HUES64 (cell line): ENCODE measurements around the gene PCDHB16.
"Not testable (repeated sequence)": the region's sequence is repeated elsewhere in the genome, so short reads cannot be mapped to it uniquely, and the experiment has no call there.

Experiments used
- H3K27ac ChIP-seq: 2 replicates; pipeline ENCODE4 v1.7.0; 2013; ENCODE audit warnings: low read depth, low read length, inconsistent platforms
- H3K27me3 ChIP-seq: 2 replicates; pipeline ENCODE4 v1.6.1; 2013; ENCODE audit warnings: mild to moderate bottlenecking, low read length; ENCODE audit not compliant: insufficient read depth
- H3K36me3 ChIP-seq: 2 replicates; pipeline ENCODE4 v1.6.1; 2013; ENCODE audit warnings: mild to moderate bottlenecking, low read length; ENCODE audit not compliant: insufficient read depth
- H3K4me1 ChIP-seq: 2 replicates; pipeline ENCODE4 v1.6.1; 2013; ENCODE audit warnings: mild to moderate bottlenecking, low read length, moderate library complexity; ENCODE audit not compliant: insufficient read depth
- H3K4me3 ChIP-seq: 2 replicates; pipeline ENCODE4 v1.5.1; 2013; ENCODE audit warnings: mild to moderate bottlenecking, low read length, moderate library complexity
- H3K9ac ChIP-seq: 2 replicates; pipeline ENCODE4 v1.6.1; 2013; ENCODE audit warnings: mild to moderate bottlenecking, low read depth, low read length
- H3K9me3 ChIP-seq: 2 replicates; pipeline ENCODE4 v1.6.1; 2013; ENCODE audit warnings: low read depth, low read length; ENCODE audit not compliant: insufficient read depth
- WGBS: fragments of 150-250, 120-280 bp; methylation state at CpG from one replicate; pipeline ENCODE4 v1.1.7; 2013; ENCODE audit warnings: missing lambda C conversion rate; 5-methylcytosine and 5-hydroxymethylcytosine counted together

PCDHB16 gene

GRCh38 chr5:141210849-141211248, 28.7 kb downstream of the PCDHB16 start:
- not testable (repeated sequence) for H3K9me3 ChIP-seq, H3K9ac ChIP-seq, H3K4me1 ChIP-seq, H3K4me3 ChIP-seq, H3K27ac ChIP-seq, H3K27me3 ChIP-seq, H3K36me3 ChIP-seq
- 94% methylated on average over 22 of the region's 27 CpGs for WGBS

GRCh38 chr5:141213656-141214339, 31.6 kb downstream of the PCDHB16 start, which contains the start of gene PCDHB13:
TSS of gene PCDHB13 (plus strand) at chr5:141213919. CDS start at chr5:141214124, 205 bp downstream.
- H3K4me3 ChIP-seq = peak within 1 kb of the TSS; percentile 42
- not testable (repeated sequence) for H3K4me1 ChIP-seq, H3K9me3 ChIP-seq, H3K27ac ChIP-seq, H3K9ac ChIP-seq, H3K36me3 ChIP-seq, H3K27me3 ChIP-seq
- WGBS = 71% methylated on average over 10 of the region's 18 CpGs

GRCh38 chr5:141214583-141214982, 32.4 kb downstream of the PCDHB16 start:
- H3K27ac ChIP-seq, H3K36me3 ChIP-seq, H3K4me1 ChIP-seq, H3K9me3 ChIP-seq, H3K27me3 ChIP-seq, H3K9ac ChIP-seq, H3K4me3 ChIP-seq: not testable (repeated sequence)
- WGBS = 93% methylated on average over 8 of the region's 12 CpGs

GRCh38 chr5:141215504-141215903, 33.3 kb downstream of the PCDHB16 start:
- not testable (repeated sequence) for H3K27ac ChIP-seq, H3K27me3 ChIP-seq

GRCh38 chr5:141216035-141216434, 33.8 kb downstream of the PCDHB16 start:
- not testable (repeated sequence) for H3K4me3 ChIP-seq, H3K36me3 ChIP-seq, H3K4me1 ChIP-seq, H3K9me3 ChIP-seq, H3K9ac ChIP-seq, H3K27me3 ChIP-seq, H3K27ac ChIP-seq
- WGBS = 96% methylated on average over 22 of the region's 26 CpGs

More at GRCh38 chr5:141215504-141215903, 33.3 kb downstream of the PCDHB16 start:
- not testable (repeated sequence) for H3K4me3 ChIP-seq, H3K9ac ChIP-seq, H3K4me1 ChIP-seq, H3K9me3 ChIP-seq, H3K36me3 ChIP-seq
- 96% methylated on average over 27 of the region's 40 CpGs for WGBS

- Histone ChIP-seq H3K9ac (peak within 1 kb of the TSS; percentile 59; the same call in 1 of the 2 replicates), H3K27me3 (no peaks in the 10 kb centered on the region), H3K4me1 (no peaks in the 10 kb centered on the region), H3K27ac (no peak within 1 kb of the TSS), H3K4me3 (peak within 1 kb of the TSS; percentile 45), H3K9me3 (peaks cover 6% of the 10 kb centered on the region; the same call in 1 of the 2 replicates), H3K36me3 (no peaks in the 10 kb centered on the region)
- 48% methylated on average over 15 of the region's 15 CpGs for WGBS
Measured at GRCh38 chr5:141223112-141223783, 41.1 kb downstream of the PCDHB16 start, which contains the start of gene PCDHB14. TSS of gene PCDHB14 (plus strand) at chr5:141223343. CDS start at chr5:141223506, 163 bp downstream.

GRCh38 chr5:141224844-141225243, 42.7 kb downstream of the PCDHB16 start:
- H3K27me3 ChIP-seq = not testable (repeated sequence)

GRCh38 chr5:141225421-141225820, 43.2 kb downstream of the PCDHB16 start:
- H3K27me3 ChIP-seq, H3K9ac ChIP-seq, H3K4me1 ChIP-seq, H3K27ac ChIP-seq, H3K36me3 ChIP-seq, H3K4me3 ChIP-seq, H3K9me3 ChIP-seq: not testable (repeated sequence)
- WGBS = 97% methylated on average over 26 of the region's 30 CpGs

More at GRCh38 chr5:141224844-141225243, 42.7 kb downstream of the PCDHB16 start:
- not testable (repeated sequence) for H3K4me1 ChIP-seq, H3K9me3 ChIP-seq, H3K4me3 ChIP-seq, H3K27ac ChIP-seq, H3K9ac ChIP-seq, H3K36me3 ChIP-seq
- 95% methylated on average over 29 of the region's 40 CpGs for WGBS

- no peaks in the 10 kb centered on the region for H3K36me3 ChIP-seq
- no peaks in the 10 kb centered on the region for H3K4me1 ChIP-seq
- WGBS = 88% methylated on average over 14 of the region's 15 CpGs
- peak overlapping the region; percentile 47; the same call in 1 of the 2 replicates for H3K9ac ChIP-seq
- H3K27me3 ChIP-seq = no peaks in the 10 kb centered on the region
- no peak overlapping the region for H3K27ac ChIP-seq
- peaks cover 53% of the 10 kb centered on the region for H3K9me3 ChIP-seq
- H3K4me3 ChIP-seq = peak overlapping the region; percentile 45; the same call in 1 of the 2 replicates
Measured at GRCh38 chr5:141234109-141234667, 52.0 kb downstream of the PCDHB16 start.
